Endothelial cell of umbilical vein (primary cell): ENCODE results near the gene GABRA4. TPM values are rescaled to one million over a fixed set of nuclear protein-coding genes. Genes with fewer than 3 reads are reported as not detected.

ENCODE experiments used
- BruUV-seq: library from RNA; stranded (reverse); fragments of 400-500 nt; replicated peaks from 2 replicates; lab custom pipeline; 2021; lab: Mats Ljungman, UMichigan
- CTCF ChIA-PET: fragments of 300-600, 350-600 bp; sonication (Branson Sonifier 250); formaldehyde crosslinking; loops from one replicate; lab custom pipeline; 2021; ENCODE audit warnings: antibody characterized with exemption, inconsistent platforms; lab: Charles Lee
- POLR2A ChIA-PET: fragments of 300-600, 350-600 bp; sonication (Branson Sonifier 250); formaldehyde crosslinking; loops from one replicate; lab custom pipeline; 2021; ENCODE audit warnings: antibody characterized with exemption, inconsistent platforms; lab: Charles Lee
- DNase-seq: peaks from one replicate; pipeline ENCODE4 v3.0.0-alpha.2; 2011; ENCODE audit warnings: low read depth, low spot score
- FAIRE-seq: peaks from 2 replicates; lab custom pipeline; 2011; peaks lifted over from hg19 to GRCh38; lab: Jason Lieb, UNC
- H2AFZ ChIP-seq: 2 replicates; pipeline ENCODE4 v1.6.0; 2012; ENCODE audit warnings: low read depth, low read length, control low read depth, inconsistent platforms
- H3K27ac ChIP-seq: 2 replicates; pipeline ENCODE4 v1.5.1; 2011; ENCODE audit warnings: low read depth, mild to moderate bottlenecking, control low read depth, low read length, moderate library complexity; ENCODE audit not compliant: insufficient read depth
- H3K27me3 ChIP-seq, 2 experiments: 2 replicates each; pipeline versions ENCODE4 v1.6.0 to v1.6.1; 2011; ENCODE audit warnings: low read length in 2 of 2, mixed read lengths in 1 of 2; ENCODE audit not compliant: control insufficient read depth in 2 of 2, insufficient read depth in 2 of 2
- H3K36me3 ChIP-seq, 2 experiments: 2 replicates in 1 of 2; 3 replicates in 1 of 2; pipeline ENCODE4 v1.5.1; 2011; ENCODE audit warnings: low read length in 2 of 2, mild to moderate bottlenecking in 1 of 2, moderate library complexity in 1 of 2; ENCODE audit not compliant: control insufficient read depth in 2 of 2, insufficient read depth in 2 of 2; ENCODE audit errors: extremely low read depth in 1 of 2
- H3K4me1 ChIP-seq: 3 replicates; pipeline ENCODE4 v1.5.1; 2011; ENCODE audit warnings: mild to moderate bottlenecking, low read length; ENCODE audit not compliant: control insufficient read depth, insufficient read depth; ENCODE audit errors: extremely low read depth
- H3K4me2 ChIP-seq: 2 replicates; pipeline ENCODE4 v1.6.1; 2011; ENCODE audit warnings: low read length, control low read depth, mixed read lengths; ENCODE audit not compliant: insufficient read depth
- H3K4me3 ChIP-seq, 3 experiments: fragments of 200-600 bp in 1 of 3; sonication (generic), shearing (Covaris generic) in 1 of 3; replicated peaks in 1 of 3; 2 replicates each; pipeline ENCODE4 v1.5.1; 2011 to 2016; ENCODE audit warnings: control low read depth in 3 of 3, low read length in 3 of 3, mild to moderate bottlenecking in 2 of 3, inconsistent platforms in 1 of 3, low read depth in 1 of 3, moderate library complexity in 1 of 3; ENCODE audit not compliant: insufficient read depth in 1 of 3
- H3K79me2 ChIP-seq: 2 replicates; pipeline ENCODE4 v1.6.0; 2012; ENCODE audit warnings: low read length, inconsistent platforms; ENCODE audit not compliant: control insufficient read depth, insufficient read depth
- H3K9ac ChIP-seq: replicated peaks from 2 replicates; pipeline ENCODE3; 2011; ENCODE audit warnings: low read length, control low read depth; ENCODE audit not compliant: insufficient read depth; ENCODE audit errors: extremely low read depth
- H3K9me1 ChIP-seq: replicated peaks from 3 replicates; pipeline ENCODE4 v1.6.0; 2011; ENCODE audit warnings: mild to moderate bottlenecking, low read length; ENCODE audit not compliant: control insufficient read depth, insufficient read depth; ENCODE audit errors: extremely low read depth
- H3K9me3 ChIP-seq: replicated peaks from 2 replicates; pipeline ENCODE4 v1.5.1; 2012; ENCODE audit warnings: low read length, inconsistent platforms; ENCODE audit not compliant: control insufficient read depth, insufficient read depth
- H4K20me1 ChIP-seq: replicated peaks from 2 replicates; pipeline ENCODE3; 2011; ENCODE audit warnings: mild to moderate bottlenecking, low read length; ENCODE audit not compliant: control insufficient read depth, insufficient read depth; ENCODE audit errors: extremely low read depth
- EZH2 ChIP-seq: IDR thresholded peaks from 2 replicates; pipeline ENCODE4 v1.6.1; 2012; ENCODE audit warnings: borderline replicate concordance, low read depth, mild to moderate bottlenecking, moderate library complexity, low read length, inconsistent platforms; ENCODE audit not compliant: severe bottlenecking
- FOS ChIP-seq: IDR thresholded peaks from 2 replicates; pipeline ENCODE4 v1.6.1; 2011; ENCODE audit warnings: mild to moderate bottlenecking, low read length, moderate library complexity, borderline replicate concordance; ENCODE audit not compliant: insufficient read depth
- GATA2 ChIP-seq: IDR thresholded peaks from 2 replicates; pipeline ENCODE4 v1.7.0; 2011; ENCODE audit warnings: low read depth, mild to moderate bottlenecking, moderate library complexity, mixed read lengths, low read length; ENCODE audit not compliant: insufficient read length, insufficient read depth
- JUN ChIP-seq: IDR thresholded peaks from 2 replicates; pipeline ENCODE4 v1.6.1; 2011; ENCODE audit warnings: borderline replicate concordance, low read depth; ENCODE audit not compliant: insufficient read length, insufficient read depth
- MYC ChIP-seq: IDR thresholded peaks from one replicate; pipeline ENCODE4 v1.6.1; 2011; ENCODE audit warnings: mild to moderate bottlenecking, low read depth, low read length
- POLR2A ChIP-seq: IDR thresholded peaks from 2 replicates; pipeline ENCODE4 v1.6.1; 2012; ENCODE audit warnings: low read depth, mild to moderate bottlenecking, control low read depth, low read length
- POLR2AphosphoS5 ChIP-seq: IDR thresholded peaks from 2 replicates; pipeline ENCODE4 v1.6.1; 2012; ENCODE audit warnings: low read depth, mild to moderate bottlenecking, control low read depth, low read length, moderate library complexity; ENCODE audit not compliant: insufficient read depth
- dilution Hi-C: fragments of 300-500 bp; cut with MboI; formaldehyde crosslinking; loops from one replicate; pipeline ENCODE4 v1.15.0; 2019; ENCODE audit warnings: low sequenced_read_pairs; ENCODE audit not compliant: extremely low pct_ligation_motif_present
- intact Hi-C: fragments of 100-400 bp; cut with micrococcal nuclease; formaldehyde crosslinking; loops from one replicate; pipeline ENCODE4 v1.10.0; 2022
- polyA plus RNA-seq, 4 experiments: library from polyadenylated mRNA; depleted of rRNA in 3 of 4; stranded (reverse) in 3 of 4; unstranded in 1 of 4; fragments of >200 nt; gene quantifications; 2 replicates each; pipeline versions ENCODE4 v1.2.1 to v1.2.3, GENCODE V29; 2011 to 2012; ENCODE audit warnings: missing spikeins in 1 of 4
- total RNA-seq: library from RNA; stranded (reverse); gene quantifications from 2 replicates; pipeline ENCODE4 v1.2.3, GENCODE V29; 2021
- TF ChIP-seq, protein P1 (sequence below), 2 donors: IDR thresholded peaks; 1 replicate in 1 of 2; 2 replicates in 1 of 2; pipeline ENCODE4 v1.5.1; 2011; ENCODE audit warnings: low read length in 2 of 2, mild to moderate bottlenecking in 2 of 2, moderate library complexity in 2 of 2, control low read depth in 1 of 2, inconsistent platforms in 1 of 2, low read depth in 1 of 2; ENCODE audit not compliant: insufficient read depth in 1 of 2; ENCODE audit errors: extremely low read depth in 1 of 2
- TF ChIP-seq, protein P2 (sequence below): IDR thresholded peaks from 2 replicates; pipeline ENCODE4 v1.6.1; 2011; ENCODE audit not compliant: insufficient read depth, insufficient read length

The GABRA4 gene
- total and polyA plus RNA-seq, 2 donors (not counting 3 experiments of a cell fraction or from before 2014, with no cell fraction given) = not detected

DNA sequence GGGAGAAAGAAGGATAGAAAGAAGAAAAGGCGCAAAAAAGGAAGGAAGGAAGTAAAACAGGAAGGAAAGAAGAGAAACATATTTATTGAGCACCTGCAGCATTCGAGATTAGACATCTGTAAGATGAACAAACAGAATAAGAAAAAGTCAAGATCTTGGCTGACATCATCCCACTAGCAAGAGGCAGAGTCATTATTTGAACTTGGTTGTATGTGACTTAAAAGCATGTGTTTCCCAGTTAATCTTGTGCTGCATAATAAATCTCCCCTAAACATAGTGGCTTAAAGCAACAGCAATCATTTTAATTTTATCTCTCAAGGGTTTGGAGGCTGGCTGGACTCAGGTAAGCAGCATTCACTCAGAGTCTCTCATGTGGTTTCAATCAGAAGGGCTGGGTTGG is 45.8 kb downstream of the GABRA4 start:
- no peaks in the 10 kb centered on the region for H3K4me1 ChIP-seq
- H3K4me2 ChIP-seq = no peak overlapping the region
- ChIA-PET POLR2A (no interaction called here), CTCF (no interaction called here)
- no peak overlapping the region for H3K4me3 ChIP-seq
- intact Hi-C loops (no loop called here), dilution Hi-C loops (no loop called here)
- H3K9me1 ChIP-seq = no peaks in the 10 kb centered on the region
- H3K79me2 ChIP-seq = no peaks in the 10 kb centered on the region
- H3K9ac ChIP-seq = no peak overlapping the region
- no peaks in the 10 kb centered on the region for H3K9me3 ChIP-seq
- H3K27me3 ChIP-seq = no peaks in the 10 kb centered on the region
- no peak for TF ChIP-seq MYC
- TF ChIP-seq FOS = no peak
- TF ChIP-seq JUN = no peak
- TF ChIP-seq, protein P1, sequence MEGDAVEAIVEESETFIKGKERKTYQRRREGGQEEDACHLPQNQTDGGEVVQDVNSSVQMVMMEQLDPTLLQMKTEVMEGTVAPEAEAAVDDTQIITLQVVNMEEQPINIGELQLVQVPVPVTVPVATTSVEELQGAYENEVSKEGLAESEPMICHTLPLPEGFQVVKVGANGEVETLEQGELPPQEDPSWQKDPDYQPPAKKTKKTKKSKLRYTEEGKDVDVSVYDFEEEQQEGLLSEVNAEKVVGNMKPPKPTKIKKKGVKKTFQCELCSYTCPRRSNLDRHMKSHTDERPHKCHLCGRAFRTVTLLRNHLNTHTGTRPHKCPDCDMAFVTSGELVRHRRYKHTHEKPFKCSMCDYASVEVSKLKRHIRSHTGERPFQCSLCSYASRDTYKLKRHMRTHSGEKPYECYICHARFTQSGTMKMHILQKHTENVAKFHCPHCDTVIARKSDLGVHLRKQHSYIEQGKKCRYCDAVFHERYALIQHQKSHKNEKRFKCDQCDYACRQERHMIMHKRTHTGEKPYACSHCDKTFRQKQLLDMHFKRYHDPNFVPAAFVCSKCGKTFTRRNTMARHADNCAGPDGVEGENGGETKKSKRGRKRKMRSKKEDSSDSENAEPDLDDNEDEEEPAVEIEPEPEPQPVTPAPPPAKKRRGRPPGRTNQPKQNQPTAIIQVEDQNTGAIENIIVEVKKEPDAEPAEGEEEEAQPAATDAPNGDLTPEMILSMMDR (IDR thresholded peaks at IDR 0.05; ENCODE audit: extremely low read depth in 1 of 2, insufficient read depth in 1 of 2, low read depth in 1 of 2, low read length in 2 of 2) = no peak
- no peak for TF ChIP-seq POLR2A
- no peak for TF ChIP-seq GATA2
- no peak for TF ChIP-seq POLR2AphosphoS5
- TF ChIP-seq EZH2 = no peak
- TF ChIP-seq, protein P2, sequence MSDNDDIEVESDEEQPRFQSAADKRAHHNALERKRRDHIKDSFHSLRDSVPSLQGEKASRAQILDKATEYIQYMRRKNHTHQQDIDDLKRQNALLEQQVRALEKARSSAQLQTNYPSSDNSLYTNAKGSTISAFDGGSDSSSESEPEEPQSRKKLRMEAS = no peak
- H3K27ac ChIP-seq = no peak overlapping the region
- no TSS peak for BruUV-seq
- no peak for FAIRE-seq
- no peak for DNase-seq
- H4K20me1 ChIP-seq = no peaks in the 10 kb centered on the region
- H3K36me3 ChIP-seq = no peaks in the 10 kb centered on the region
- no peak overlapping the region for H2AFZ ChIP-seq
